HepG2 (cell line): ENCODE data around the gene SUSD6.

ENCODE experiments used
- REL ChIP-seq: sonication (generic); formaldehyde crosslinking; conservative IDR thresholded peaks from 2 replicates; pipeline ENCODE4 v1.8.0; 2022; ENCODE audit warnings: mild to moderate bottlenecking, missing genetic modification reagents, moderate library complexity
- SCMH1 ChIP-seq: sonication (generic); formaldehyde crosslinking; IDR thresholded peaks from 2 replicates; pipeline ENCODE4 v1.9.0; 2021; ENCODE audit warnings: missing genetic modification reagents, mild to moderate bottlenecking, borderline replicate concordance

DNA sequence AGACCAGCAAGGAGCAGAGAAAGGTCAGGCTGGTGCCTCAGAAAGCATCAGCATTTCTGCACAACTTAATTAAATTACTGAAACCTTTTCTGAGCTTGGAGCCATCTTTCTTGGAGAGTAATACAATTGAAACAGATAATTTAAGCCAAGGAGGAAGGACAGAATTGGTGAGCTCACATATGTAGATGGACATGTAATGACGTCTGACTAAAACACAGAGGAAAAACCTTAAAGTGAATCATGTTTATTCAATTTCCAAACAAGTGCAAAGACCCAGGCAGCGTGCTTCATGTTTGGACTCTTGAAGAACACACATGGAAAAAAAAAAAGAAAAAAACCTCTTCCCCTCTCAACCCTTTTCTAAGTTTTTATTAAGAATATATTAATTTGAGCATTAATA, 19.0 kb downstream of the SUSD6 start:
- TF ChIP-seq SCMH1 (no peak), REL (CRISPR knock-in tag) (no peak)
